ENCODE results near the gene ELL.

DNA sequence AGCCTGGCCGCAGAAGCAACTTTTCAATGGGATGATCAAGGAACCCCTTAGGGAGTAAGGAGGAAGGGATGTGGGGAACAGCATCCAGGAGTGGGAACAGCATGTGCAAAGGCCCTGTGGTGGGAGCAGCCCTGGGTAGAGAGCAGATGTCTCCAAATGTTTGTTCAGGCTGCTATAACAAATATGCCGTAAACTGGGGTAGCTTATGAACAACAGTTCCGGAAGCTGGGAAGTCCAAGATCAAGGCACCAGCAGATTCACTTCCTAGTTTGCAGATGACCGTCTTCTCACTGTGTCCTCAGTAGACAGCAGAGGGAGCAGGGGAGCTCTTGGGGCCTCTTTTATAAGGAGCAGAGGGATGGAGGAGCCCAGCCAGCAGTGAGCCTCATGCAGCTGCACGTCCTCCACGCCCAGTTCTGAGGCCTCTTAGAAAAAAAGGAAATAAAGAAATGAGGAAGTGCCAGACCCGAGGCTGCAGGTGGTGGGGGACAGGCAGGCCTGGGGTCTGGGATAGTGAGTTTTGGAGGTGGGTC lies 120.2 kb downstream of the ELL start:
- TF ChIP-seq POLR2A (IDR thresholded peaks at IDR 0.05): no peak
- TF ChIP-seq POLR2AphosphoS5 (IDR thresholded peaks at IDR 0.05; ENCODE audit: insufficient read depth in 1 of 2, low read depth in 1 of 2): no peak
- TF ChIP-seq, protein P1, sequence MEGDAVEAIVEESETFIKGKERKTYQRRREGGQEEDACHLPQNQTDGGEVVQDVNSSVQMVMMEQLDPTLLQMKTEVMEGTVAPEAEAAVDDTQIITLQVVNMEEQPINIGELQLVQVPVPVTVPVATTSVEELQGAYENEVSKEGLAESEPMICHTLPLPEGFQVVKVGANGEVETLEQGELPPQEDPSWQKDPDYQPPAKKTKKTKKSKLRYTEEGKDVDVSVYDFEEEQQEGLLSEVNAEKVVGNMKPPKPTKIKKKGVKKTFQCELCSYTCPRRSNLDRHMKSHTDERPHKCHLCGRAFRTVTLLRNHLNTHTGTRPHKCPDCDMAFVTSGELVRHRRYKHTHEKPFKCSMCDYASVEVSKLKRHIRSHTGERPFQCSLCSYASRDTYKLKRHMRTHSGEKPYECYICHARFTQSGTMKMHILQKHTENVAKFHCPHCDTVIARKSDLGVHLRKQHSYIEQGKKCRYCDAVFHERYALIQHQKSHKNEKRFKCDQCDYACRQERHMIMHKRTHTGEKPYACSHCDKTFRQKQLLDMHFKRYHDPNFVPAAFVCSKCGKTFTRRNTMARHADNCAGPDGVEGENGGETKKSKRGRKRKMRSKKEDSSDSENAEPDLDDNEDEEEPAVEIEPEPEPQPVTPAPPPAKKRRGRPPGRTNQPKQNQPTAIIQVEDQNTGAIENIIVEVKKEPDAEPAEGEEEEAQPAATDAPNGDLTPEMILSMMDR (IDR thresholded peaks at IDR 0.05): no peak
